Caki2 (cell line): ENCODE data around the gene RETSAT. TPM values are rescaled to one million over a fixed set of nuclear protein-coding genes. Genes with fewer than 3 reads are reported as not detected.
"Not testable (repeated sequence)": the region's sequence is repeated elsewhere in the genome, so short reads cannot be mapped to it uniquely, and the experiment has no call there.

Experiments used
- DNase-seq: peaks from one replicate; pipeline ENCODE4 v3.0.0-alpha.2; 2015; ENCODE audit warnings: low read depth
- in situ Hi-C: cut with HindIII; loops from 2 replicates; pipeline ENCODE4 v1.10.0; 2016; ENCODE audit warnings: low sequenced_read_pairs, low pct_unique_long_range_greater_than_20kb, mixed read lengths
- total RNA-seq: library from RNA; depleted of rRNA; stranded (reverse); fragments of >200 nt; shearing (Covaris generic); gene quantifications from 2 replicates; pipeline ENCODE4 v1.2.3, GENCODE V29; 2014; ENCODE audit warnings: low replicate concordance; rRNA removed

RETSAT gene
- total RNA-seq, 1 experiment from 2014 or later = 86.1 TPM

DNA sequence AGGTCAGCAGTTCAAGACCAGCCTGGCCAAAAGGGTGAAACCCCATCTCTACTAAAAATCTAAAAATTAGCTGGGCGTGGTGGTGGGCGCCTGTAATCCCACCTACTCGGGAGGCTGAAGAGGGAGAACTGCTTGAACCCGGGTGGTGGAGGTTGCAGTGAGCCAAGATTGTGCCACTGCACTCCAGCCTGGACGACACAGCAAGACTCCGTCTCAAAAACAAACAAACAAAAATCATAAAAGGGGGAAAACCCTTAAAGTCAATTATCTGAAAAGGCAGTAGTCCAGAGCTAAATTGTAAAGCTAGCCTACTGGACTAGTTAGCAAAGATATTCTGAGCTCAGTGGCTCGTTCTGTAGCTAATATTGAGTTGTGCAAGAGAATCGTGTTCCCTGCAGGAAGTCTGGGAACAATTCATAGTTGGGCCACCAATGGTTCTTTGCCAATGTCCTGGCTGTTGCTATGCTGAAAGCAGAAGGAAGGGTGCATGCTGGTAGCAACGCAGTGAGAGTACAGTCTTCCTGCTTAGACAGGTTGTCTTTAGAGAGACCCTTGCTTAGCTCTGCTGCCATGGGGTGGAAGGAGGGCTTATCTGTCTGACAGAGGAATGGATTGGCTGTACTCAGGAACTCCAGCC, 30.9 kb downstream of the RETSAT start:
- in situ Hi-C loops = no loop called here
- no peak for DNase-seq

- in situ Hi-C loops = no loop called here
- DNase-seq = no peak
Observed at GRCh38 chr2:85319796-85320195, 34.5 kb downstream of the RETSAT start.

GRCh38 chr2:85318222-85319074, 35.9 kb downstream of the RETSAT start:
- DNase-seq = peak; percentile 47
- in situ Hi-C loops = no loop called here

DNA sequence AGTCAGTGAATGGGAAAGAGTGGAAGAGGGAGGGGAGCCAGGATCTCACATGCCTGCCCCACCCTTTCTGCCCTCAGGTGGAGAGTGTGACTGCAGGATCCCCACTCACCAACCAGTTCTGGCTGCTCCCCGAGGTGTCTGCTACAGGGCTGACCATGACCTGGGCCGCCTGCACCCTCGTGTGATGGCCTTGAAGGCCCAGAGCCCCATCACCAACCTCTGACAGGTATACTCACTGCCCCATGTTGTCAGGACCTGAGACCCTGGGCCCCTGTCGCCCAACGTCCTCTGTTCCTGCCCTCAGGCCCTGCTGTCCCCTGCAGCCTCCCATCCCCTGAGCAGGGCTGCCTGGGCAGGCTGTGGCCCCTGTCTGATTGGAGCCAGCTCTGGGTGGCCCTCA, 38.4 kb downstream of the RETSAT start:
- DNase-seq, in situ Hi-C loops: not testable (repeated sequence)

GRCh38 chr2:85314884-85315242, 39.5 kb downstream of the RETSAT start:
- DNase-seq = no peak
- in situ Hi-C loops = no loop called here

GRCh38 chr2:85312404-85312803, 41.9 kb downstream of the RETSAT start:
- in situ Hi-C loops = no loop called here
- no peak for DNase-seq

GRCh38 chr2:85310330-85310729, 44.0 kb downstream of the RETSAT start:
- no peak for DNase-seq
- in situ Hi-C loops = no loop called here

DNA sequence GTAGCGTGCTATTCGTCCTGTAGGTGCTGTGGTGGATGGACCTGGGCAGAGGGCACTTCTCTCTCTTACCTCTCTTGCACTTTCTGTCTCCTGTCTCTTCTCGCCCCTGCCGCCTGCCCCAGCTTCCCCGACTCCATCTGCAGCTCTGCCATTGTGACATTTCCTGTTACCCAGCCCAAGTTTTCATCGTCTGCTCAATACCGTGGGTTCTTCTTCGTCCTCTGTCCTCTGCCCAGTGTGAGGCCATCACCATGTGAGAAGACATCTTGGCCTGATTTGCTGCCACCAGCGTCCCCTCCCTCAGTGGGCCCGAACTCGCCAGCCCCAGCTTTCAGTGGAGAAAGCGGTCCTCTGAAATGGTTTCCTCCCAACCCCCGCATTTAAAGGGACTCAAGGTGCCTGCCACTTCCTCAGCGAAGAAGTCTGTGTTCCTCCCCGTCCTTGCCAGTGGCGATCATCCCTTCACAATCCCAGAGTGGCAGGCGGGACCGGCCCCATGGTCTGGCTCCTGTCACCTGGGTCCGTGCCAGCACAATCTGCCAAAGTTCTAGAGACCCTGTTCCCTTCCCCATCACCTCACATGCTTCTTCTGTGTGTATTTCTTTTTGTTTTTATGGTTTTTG, 44.5 kb downstream of the RETSAT start:
- no peak for DNase-seq
- in situ Hi-C loops = no loop called here

GRCh38 chr2:85308896-85309555, 45.3 kb downstream of the RETSAT start:
- in situ Hi-C loops = no loop called here

DNA sequence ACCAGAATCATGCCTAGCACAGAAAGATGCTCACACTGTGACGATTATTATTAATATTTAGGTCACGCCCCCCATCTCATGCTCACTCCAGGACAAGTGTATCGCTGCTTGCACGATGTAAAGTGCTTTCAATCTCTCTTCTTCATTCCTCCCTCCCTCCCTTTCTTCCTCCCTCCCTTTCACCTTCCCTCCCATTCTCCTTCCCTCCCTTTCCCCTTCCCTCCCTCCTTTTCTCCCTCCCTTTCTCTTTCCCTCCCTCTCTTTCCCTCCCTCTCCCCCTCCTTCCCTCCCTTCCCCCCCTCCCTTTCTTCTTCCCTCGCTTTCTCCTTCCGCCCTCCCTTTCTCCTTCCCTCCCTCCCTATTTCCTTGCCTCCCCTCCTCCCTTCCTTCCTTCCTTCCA, 46.1 kb downstream of the RETSAT start:
- no peak for DNase-seq
- in situ Hi-C loops = no loop called here

More at GRCh38 chr2:85308896-85309555, 45.3 kb downstream of the RETSAT start:
- DNase-seq = peak; percentile 96

GRCh38 chr2:85307527-85307897, 46.8 kb downstream of the RETSAT start:
- DNase-seq = no peak
- in situ Hi-C loops = no loop called here

DNA sequence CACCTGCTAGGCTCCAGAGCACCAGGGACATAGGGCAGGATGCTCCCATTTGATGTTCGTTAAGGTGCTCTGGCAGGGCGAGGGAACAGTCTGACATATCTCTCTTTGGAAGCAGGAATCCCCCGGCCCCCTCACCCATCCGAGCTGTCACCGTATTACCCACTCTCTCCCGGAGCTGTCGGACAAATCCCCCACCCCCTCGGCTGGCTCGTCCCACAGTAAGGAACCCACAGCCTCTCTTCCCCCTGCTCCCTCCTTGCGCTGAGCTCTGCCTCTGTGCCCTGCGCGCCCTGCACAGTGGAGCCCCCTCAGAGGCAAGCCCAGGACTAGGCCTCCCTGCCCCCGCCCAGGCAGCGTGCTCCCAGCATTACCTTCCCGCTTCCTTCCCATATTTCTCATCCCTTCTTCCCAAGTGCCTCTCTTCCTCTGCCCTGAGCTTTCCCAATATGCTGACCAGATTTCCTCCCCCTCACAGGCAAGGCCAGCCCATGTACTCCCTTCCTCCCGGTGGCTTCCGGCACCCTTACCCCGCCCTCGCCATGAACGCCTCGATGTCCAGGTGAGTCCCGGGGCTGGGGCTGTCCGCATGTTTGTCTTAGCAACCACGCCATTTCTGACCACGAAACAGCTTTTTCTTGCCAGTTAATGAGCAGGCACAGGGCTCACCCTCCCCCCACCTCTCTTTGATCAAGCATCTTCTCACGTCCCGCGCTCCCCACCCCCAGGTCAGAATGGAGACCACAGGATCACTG, 50.4 kb downstream of the RETSAT start:
- in situ Hi-C loops = no loop called here

DNA sequence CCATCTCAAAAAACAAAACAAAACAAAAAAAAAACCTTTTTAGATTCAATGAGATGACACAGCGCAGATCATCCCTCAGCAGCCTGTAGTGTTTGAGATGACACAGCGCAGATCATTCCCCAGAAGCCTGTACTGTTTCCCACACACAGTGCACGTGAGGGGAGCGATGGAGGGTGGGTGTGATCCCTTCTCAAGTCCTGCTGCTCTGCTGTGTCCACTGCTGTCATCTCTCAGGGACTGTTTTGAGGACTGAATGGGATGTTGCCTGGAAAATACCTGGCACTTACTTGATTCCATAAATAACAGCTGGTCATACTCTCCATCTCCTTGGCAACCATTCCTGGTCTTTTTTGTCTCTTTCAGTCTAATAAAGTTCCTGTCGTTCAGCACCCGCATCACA, 52.2 kb downstream of the RETSAT start:
- in situ Hi-C loops = no loop called here

More for the DNA sequence above, 50.4 kb downstream of the RETSAT start:
- DNase-seq = no peak

More for the DNA sequence above, 52.2 kb downstream of the RETSAT start:
- DNase-seq = no peak

Other genes starting within 250 kb of the RETSAT start
- 0.07 TPM in 1 of 2 replicates, not detected in the other for gene TCF7L1, start 221.1 kb downstream of the RETSAT start, total RNA-seq
- gene TGOLN2, start 26.5 kb downstream of the RETSAT start, total RNA-seq = 38.2 and 41.5 TPM in 2 replicates
- 8.6 and 21.3 TPM in 2 replicates for gene ELMOD3, start 241 bp upstream of the RETSAT start, total RNA-seq
- gene CAPG, start 55.8 kb upstream of the RETSAT start, total RNA-seq = 429 and 545 TPM in 2 replicates
- gene SH2D6, start 64.2 kb upstream of the RETSAT start, total RNA-seq = 0.44 TPM in 1 of 2 replicates, not detected in the other
- gene MAT2A, start 184.6 kb upstream of the RETSAT start, total RNA-seq = 56.5 and 59.5 TPM in 2 replicates
- 61.5 and 69.2 TPM in 2 replicates for gene GGCX, start 207.0 kb upstream of the RETSAT start, total RNA-seq
- gene VAMP8, start 223.1 kb upstream of the RETSAT start, total RNA-seq = 2.0 and 3.4 TPM in 2 replicates
- gene VAMP5, start 229.9 kb upstream of the RETSAT start, total RNA-seq = not detected in 2 replicates
- 166 and 213 TPM in 2 replicates for gene RNF181, start 241.2 kb upstream of the RETSAT start, total RNA-seq
- 3.9 and 8.2 TPM in 2 replicates for gene TMEM150A, start 248.2 kb upstream of the RETSAT start, total RNA-seq